Measurements from ENCODE around the gene EEF1AKMT4.

Gene EEF1AKMT4

GRCh38 chr3:184230081-184230602 lies 19.3 kb upstream of the EEF1AKMT4 start:
- no peaks in the 10 kb centered on the region for H3K36me3 ChIP-seq (ENCODE audit: insufficient read depth, low read length)
- H3K9me3 ChIP-seq (ENCODE audit: insufficient read depth, low read depth, low read length): no peaks in the 10 kb centered on the region
- no peaks in the 10 kb centered on the region for H3F3A ChIP-seq (ENCODE audit: low read depth)
- H3K9ac ChIP-seq (ENCODE audit: low read depth, low read length, poor library complexity, severe bottlenecking): peak overlapping the region; percentile 11
- H4K20me1 ChIP-seq (ENCODE audit: insufficient read depth, low read length, poor library complexity, severe bottlenecking): no peaks in the 10 kb centered on the region
- no peaks in the 10 kb centered on the region for H3K4me1 ChIP-seq (ENCODE audit: insufficient read depth, low read length, poor library complexity, severe bottlenecking)
- H3K4me2 ChIP-seq (ENCODE audit: low read depth, low read length, poor library complexity, severe bottlenecking): peak overlapping the region; percentile 81
- no peak for TF ChIP-seq CTCF (conservative IDR thresholded peaks at IDR 0.05; ENCODE audit: low read length)
- no peak for TF ChIP-seq EZH2phosphoT487 (IDR thresholded peaks at IDR 0.05; ENCODE audit: borderline replicate concordance)
- H3K27me3 ChIP-seq (ENCODE audit: insufficient read depth, low read length, poor library complexity, severe bottlenecking): no peaks in the 10 kb centered on the region
- H3K9me2 ChIP-seq (replicated peaks; ENCODE audit: low read depth, low read length): no peaks in the 10 kb centered on the region
- H2AFZ ChIP-seq (ENCODE audit: low read length): peak overlapping the region; percentile 91; the same call in 1 of the 2 replicates
- H3K4me3 ChIP-seq (ENCODE audit: low read length, poor library complexity, severe bottlenecking): peak overlapping the region; percentile 72
- no peaks in the 10 kb centered on the region for H3K79me2 ChIP-seq (ENCODE audit: insufficient read depth, low read length)

GRCh38 chr3:184230603-184231528 lies 18.6 kb upstream of the EEF1AKMT4 start:
- H3K79me2 ChIP-seq (ENCODE audit: insufficient read depth, low read length): no peaks in the 10 kb centered on the region
- no peak overlapping the region for H3K4me2 ChIP-seq (ENCODE audit: low read depth, low read length, poor library complexity, severe bottlenecking)
- H3K4me3 ChIP-seq (ENCODE audit: low read length, poor library complexity, severe bottlenecking): no peak overlapping the region
- H3K36me3 ChIP-seq (ENCODE audit: insufficient read depth, low read length): no peaks in the 10 kb centered on the region
- H3K27me3 ChIP-seq (ENCODE audit: insufficient read depth, low read length, poor library complexity, severe bottlenecking): no peaks in the 10 kb centered on the region
- H4K20me1 ChIP-seq (ENCODE audit: insufficient read depth, low read length, poor library complexity, severe bottlenecking): no peaks in the 10 kb centered on the region
- H3K9me2 ChIP-seq (replicated peaks; ENCODE audit: low read depth, low read length): no peaks in the 10 kb centered on the region
- H3K9ac ChIP-seq (ENCODE audit: low read depth, low read length, poor library complexity, severe bottlenecking): no peak overlapping the region
- no peaks in the 10 kb centered on the region for H3K4me1 ChIP-seq (ENCODE audit: insufficient read depth, low read length, poor library complexity, severe bottlenecking)
- no peak overlapping the region for H2AFZ ChIP-seq (ENCODE audit: low read length)
- no peaks in the 10 kb centered on the region for H3F3A ChIP-seq (ENCODE audit: low read depth)
- TF ChIP-seq EZH2phosphoT487 (IDR thresholded peaks at IDR 0.05; ENCODE audit: borderline replicate concordance): no peak
- no peak for TF ChIP-seq CTCF (conservative IDR thresholded peaks at IDR 0.05; ENCODE audit: low read length)
- H3K9me3 ChIP-seq (ENCODE audit: insufficient read depth, low read depth, low read length): no peaks in the 10 kb centered on the region

- Histone ChIP-seq H3K36me3 (ENCODE audit: insufficient read depth, low read length) (no peaks in the 10 kb centered on the region), H3K27me3 (ENCODE audit: insufficient read depth, low read length, poor library complexity, severe bottlenecking) (no peaks in the 10 kb centered on the region), H2AFZ (ENCODE audit: low read length) (no peak overlapping the region), H4K20me1 (ENCODE audit: insufficient read depth, low read length, poor library complexity, severe bottlenecking) (no peaks in the 10 kb centered on the region), H3F3A (ENCODE audit: low read depth) (no peaks in the 10 kb centered on the region), H3K4me3 (ENCODE audit: low read length, poor library complexity, severe bottlenecking) (no peak overlapping the region), H3K9me2 (replicated peaks; ENCODE audit: low read depth, low read length) (no peaks in the 10 kb centered on the region), H3K79me2 (ENCODE audit: insufficient read depth, low read length) (no peaks in the 10 kb centered on the region), H3K9me3 (ENCODE audit: insufficient read depth, low read depth, low read length) (no peaks in the 10 kb centered on the region), H3K4me2 (ENCODE audit: low read depth, low read length, poor library complexity, severe bottlenecking) (no peak overlapping the region), H3K9ac (ENCODE audit: low read depth, low read length, poor library complexity, severe bottlenecking) (no peak overlapping the region), H3K4me1 (ENCODE audit: insufficient read depth, low read length, poor library complexity, severe bottlenecking) (no peaks in the 10 kb centered on the region)
- TF ChIP-seq CTCF (conservative IDR thresholded peaks at IDR 0.05; ENCODE audit: low read length) (no peak), EZH2phosphoT487 (IDR thresholded peaks at IDR 0.05; ENCODE audit: borderline replicate concordance) (no peak)
These were observed 17.8 kb upstream of the EEF1AKMT4 start for GRCh38 chr3:184231671-184232070.

Measured in Loucy (cell line).